ENCODE measurements around the gene PIP5K1A. TPM values are rescaled to one million over a fixed set of nuclear protein-coding genes. Genes with fewer than 3 reads are reported as not detected.

Gene PIP5K1A
- total and polyA plus RNA-seq, 9 of the 15 experiments (the other 6 are each of a cell fraction or from before 2014, with no cell fraction given): 1.9 to 42.4 (median 18.8) TPM

GRCh38 chr1:151165738-151166504 lies 32.4 kb upstream of the PIP5K1A start, which contains the start of the genes LYSMD1 and SCNM1 (continued):
- no peak for TF ChIP-seq HOMEZ (CRISPR knock-in tag; IDR thresholded peaks at IDR 0.05)
- TF ChIP-seq ZEB2 (IDR thresholded peaks at IDR 0.05): 0 out of 2 replicates have a peak, but pooled peaks have one; percentile 10
- TF ChIP-seq TSHZ1 (CRISPR knock-in tag; IDR thresholded peaks at IDR 0.05): no peak
- no peak for TF ChIP-seq CBX8 (IDR thresholded peaks at IDR 0.05; ENCODE audit: borderline replicate concordance, extremely low read depth, low read depth, low read length, poor library complexity, severe bottlenecking)
- no peak for TF ChIP-seq KLF10 (CRISPR knock-in tag; IDR thresholded peaks at IDR 0.05)
- no peak for TF ChIP-seq ZNF253 (CRISPR knock-in tag; conservative IDR thresholded peaks at IDR 0.05)
- no peak for TF ChIP-seq GATA2 (CRISPR knock-in tag; IDR thresholded peaks at IDR 0.05)
- no peak for TF ChIP-seq MCM2 (IDR thresholded peaks at IDR 0.05; ENCODE audit: low read depth)
- no peak for TF ChIP-seq NELFE (IDR thresholded peaks at IDR 0.05; ENCODE audit: insufficient read depth, insufficient read length)
- no peak for TF ChIP-seq GATAD2A (IDR thresholded peaks at IDR 0.05)
- TF ChIP-seq HNRNPH1 (optimal IDR thresholded peaks at IDR 0.05; ENCODE audit: low read depth, low read length): no peak
- no peak for TF ChIP-seq KDM2B (CRISPR knock-in tag; IDR thresholded peaks at IDR 0.05)
- no peak for TF ChIP-seq ZNF764 (CRISPR knock-in tag; IDR thresholded peaks at IDR 0.05; ENCODE audit: low read depth)
- TF ChIP-seq ZNF324 (CRISPR knock-in tag; IDR thresholded peaks at IDR 0.05): no peak
- peak; percentile 72 for TF ChIP-seq RBFOX2 (IDR thresholded peaks at IDR 0.05; ENCODE audit: low read depth, low read length)
- no peak for TF ChIP-seq CBFA2T2 (conservative IDR thresholded peaks at IDR 0.05)
- no peak for TF ChIP-seq PYGO2 (tag; IDR thresholded peaks at IDR 0.05)
- TF ChIP-seq ZFX (CRISPR knock-in tag; IDR thresholded peaks at IDR 0.05): peak; percentile 96
- peak; percentile 11; the same call in 1 of the 2 replicates for TF ChIP-seq PML (IDR thresholded peaks at IDR 0.05; ENCODE audit: low read length)
- TF ChIP-seq TGIF2 (CRISPR knock-in tag; IDR thresholded peaks at IDR 0.05): no peak
- TF ChIP-seq BRF2 (IDR thresholded peaks at IDR 0.05; ENCODE audit: borderline replicate concordance, insufficient read depth, insufficient read length): no peak
- TF ChIP-seq RAD21 (CRISPR knock-in tag; conservative IDR thresholded peaks at IDR 0.05 in 1 of 2, IDR thresholded peaks at IDR 0.05 in 1 of 2): no peak
- peak; percentile 71; the same call in 1 of the 2 replicates for TF ChIP-seq RB1 (IDR thresholded peaks at IDR 0.05; ENCODE audit: low read depth)
- TF ChIP-seq ZNF184 (CRISPR knock-in tag; IDR thresholded peaks at IDR 0.05): no peak

Measured in K562 (cell line).